Smooth muscle cell (in vitro differentiated cells): ENCODE data around the gene TMCC3. TPM values are rescaled to one million over a fixed set of nuclear protein-coding genes. Genes with fewer than 3 reads are reported as not detected.

ENCODE experiments used
- DNase-seq: peaks from one replicate; lab custom pipeline; 2025; ENCODE audit not compliant: unreplicated experiment; lab: John Stamatoyannopoulos, UW
- H2AFZ ChIP-seq: fragments of 200-600 bp; sonication (generic); 2 replicates; pipeline ENCODE4 v1.6.0; 2016; ENCODE audit warnings: antibody characterized with exemption, low read depth, mild to moderate bottlenecking
- H3F3A ChIP-seq: fragments of 200-600 bp; sonication (generic); 2 replicates; pipeline ENCODE4 v1.6.0; 2017; ENCODE audit warnings: antibody characterized with exemption, low read depth
- H3K27ac ChIP-seq: fragments of 200-600 bp; sonication (generic); 2 replicates; pipeline ENCODE4 v1.5.1; 2016; ENCODE audit warnings: low read depth, mild to moderate bottlenecking
- H3K27me3 ChIP-seq: fragments of 200-600 bp; sonication (generic); 2 replicates; pipeline ENCODE4 v1.6.1; 2016; ENCODE audit warnings: low read depth, mild to moderate bottlenecking
- H3K36me3 ChIP-seq: fragments of 200-600 bp; sonication (generic); 2 replicates; pipeline ENCODE4 v1.5.1; 2016; ENCODE audit warnings: low read depth
- H3K4me1 ChIP-seq: fragments of 200-600 bp; sonication (generic); 2 replicates; pipeline ENCODE4 v1.5.1; 2016; ENCODE audit warnings: low read depth
- H3K4me2 ChIP-seq: fragments of 200-600 bp; sonication (generic); 2 replicates; pipeline ENCODE4 v1.6.0; 2016; ENCODE audit warnings: mild to moderate bottlenecking
- H3K4me3 ChIP-seq: fragments of 200-600 bp; sonication (generic); 2 replicates; pipeline ENCODE4 v1.5.1; 2016; ENCODE audit warnings: mild to moderate bottlenecking
- H3K79me2 ChIP-seq: fragments of 200-600 bp; sonication (generic); 2 replicates; pipeline ENCODE4 v1.6.0; 2016; ENCODE audit warnings: low read depth, mild to moderate bottlenecking
- H3K9ac ChIP-seq: fragments of 200-600 bp; sonication (generic); 2 replicates; pipeline ENCODE4 v1.6.0; 2016; ENCODE audit warnings: low read depth
- H3K9me3 ChIP-seq: fragments of 200-600 bp; sonication (generic); replicated peaks from 2 replicates; pipeline ENCODE4 v1.5.1; 2016; ENCODE audit warnings: low read depth
- H4K20me1 ChIP-seq: fragments of 200-600 bp; sonication (generic); 2 replicates; pipeline ENCODE4 v1.6.0; 2016; ENCODE audit warnings: low read depth
- CTCF ChIP-seq: fragments of 200-600 bp; sonication (generic); IDR thresholded peaks from 2 replicates; pipeline ENCODE4 v1.5.1; 2017; ENCODE audit warnings: borderline replicate concordance, mild to moderate bottlenecking, antibody characterized with exemption; ENCODE audit not compliant: insufficient read depth, poor library complexity, severe bottlenecking
- WGBS: methylation state at CpG from one replicate; pipeline ENCODE4 v1.1.7; 2016; ENCODE audit warnings: low lambda C conversion rate; 5-methylcytosine and 5-hydroxymethylcytosine counted together
- polyA plus RNA-seq: library from polyadenylated mRNA; unstranded; fragments of >200 nt; fragmentation: Nextera tagmentation; extraction: Ambion mirVana; gene quantifications from 2 replicates; pipeline ENCODE4 v1.2.1, GENCODE V29; 2016
- total RNA-seq: library from RNA; depleted of rRNA; stranded (reverse); fragments of >200 nt; gene quantifications from 2 replicates; pipeline ENCODE4 v1.2.3, GENCODE V29; 2014

The TMCC3 gene
- total and polyA plus RNA-seq, 2 experiments from 2014 or later, result 7.0 to 11.2 TPM

- no peaks in the 10 kb centered on the region for H3K27me3 ChIP-seq
- no peak overlapping the region for H3K9ac ChIP-seq
- no peaks in the 10 kb centered on the region for H3K79me2 ChIP-seq
- H2AFZ ChIP-seq, result no peak overlapping the region
- 89% methylated on average over 5 of the region's 5 CpGs for WGBS
- H3K4me1 ChIP-seq, result peaks cover 4% of the 10 kb centered on the region
- H4K20me1 ChIP-seq, result peaks cover 25% of the 10 kb centered on the region
- no peaks in the 10 kb centered on the region for H3K9me3 ChIP-seq
- H3K27ac ChIP-seq, result no peak overlapping the region
- no peak for TF ChIP-seq CTCF
- H3K4me3 ChIP-seq, result no peak overlapping the region
- DNase-seq, result no peak
- H3K36me3 ChIP-seq, result no peaks in the 10 kb centered on the region
- H3F3A ChIP-seq, result no peaks in the 10 kb centered on the region
- H3K4me2 ChIP-seq, result no peak overlapping the region
Observed at GRCh38 chr12:94597268-94597667, 53.1 kb downstream of the TMCC3 start.

DNA sequence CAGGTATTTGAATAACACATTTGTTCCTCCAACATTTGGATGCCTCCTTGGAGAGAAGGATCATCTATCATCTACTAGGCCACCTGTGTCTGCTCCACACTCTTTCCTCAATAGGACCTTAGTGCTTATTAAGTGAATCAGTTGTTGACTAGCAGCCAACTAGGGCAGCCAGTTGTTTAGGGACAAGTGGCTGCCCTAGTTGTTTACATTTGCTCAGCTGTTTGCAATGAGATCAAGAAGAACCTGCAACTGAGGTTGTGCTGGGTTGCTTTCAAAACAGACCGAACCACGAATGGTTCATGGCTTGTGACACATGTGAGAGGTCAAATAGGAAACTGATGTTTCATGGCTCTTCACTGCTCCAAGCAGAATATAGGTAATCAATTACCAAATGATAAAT, 53.8 kb downstream of the TMCC3 start:
- H3K4me3 ChIP-seq, result no peak overlapping the region
- no peak overlapping the region for H2AFZ ChIP-seq
- H3K4me1 ChIP-seq, result peaks cover 4% of the 10 kb centered on the region
- H3K4me2 ChIP-seq, result no peak overlapping the region
- H3F3A ChIP-seq, result no peaks in the 10 kb centered on the region
- H3K79me2 ChIP-seq, result no peaks in the 10 kb centered on the region
- H3K36me3 ChIP-seq, result no peaks in the 10 kb centered on the region
- H3K27me3 ChIP-seq, result no peaks in the 10 kb centered on the region
- DNase-seq, result no peak
- WGBS, result 95% methylated on average over 2 of the region's 2 CpGs
- peaks cover 28% of the 10 kb centered on the region for H4K20me1 ChIP-seq
- no peaks in the 10 kb centered on the region for H3K9me3 ChIP-seq
- no peak for TF ChIP-seq CTCF
- no peak overlapping the region for H3K27ac ChIP-seq
- no peak overlapping the region for H3K9ac ChIP-seq

GRCh38 chr12:94595152-94595551, 55.2 kb downstream of the TMCC3 start:
- H3K27me3 ChIP-seq, result no peaks in the 10 kb centered on the region
- 77% methylated on average over 3 of the region's 3 CpGs for WGBS
- H3K4me3 ChIP-seq, result no peak overlapping the region
- no peak overlapping the region for H3K9ac ChIP-seq
- H4K20me1 ChIP-seq, result peaks cover 34% of the 10 kb centered on the region
- no peak for DNase-seq
- H3F3A ChIP-seq, result no peaks in the 10 kb centered on the region
- no peak overlapping the region for H3K27ac ChIP-seq
- H3K9me3 ChIP-seq, result no peaks in the 10 kb centered on the region
- no peaks in the 10 kb centered on the region for H3K36me3 ChIP-seq
- H3K79me2 ChIP-seq, result no peaks in the 10 kb centered on the region
- no peak for TF ChIP-seq CTCF
- no peak overlapping the region for H3K4me2 ChIP-seq
- H3K4me1 ChIP-seq, result peaks cover 15% of the 10 kb centered on the region
- H2AFZ ChIP-seq, result no peak overlapping the region

GRCh38 chr12:94594443-94594825, 55.9 kb downstream of the TMCC3 start:
- Histone ChIP-seq H3K9me3 (no peaks in the 10 kb centered on the region), H3K4me3 (no peak overlapping the region), H4K20me1 (peaks cover 34% of the 10 kb centered on the region), H3K4me2 (no peak overlapping the region), H3K27me3 (no peaks in the 10 kb centered on the region), H3F3A (no peaks in the 10 kb centered on the region), H2AFZ (no peak overlapping the region), H3K79me2 (no peaks in the 10 kb centered on the region), H3K4me1 (peaks cover 15% of the 10 kb centered on the region), H3K36me3 (no peaks in the 10 kb centered on the region), H3K27ac (no peak overlapping the region), H3K9ac (no peak overlapping the region)
- WGBS, result 58% methylated on average over 3 of the region's 3 CpGs
- no peak for TF ChIP-seq CTCF
- no peak for DNase-seq
